OCI-LY7 (cell line): ENCODE results near the gene PLEK. TPM values are rescaled to one million over a fixed set of nuclear protein-coding genes. Genes with fewer than 3 reads are reported as not detected.

Experiments
- BruUV-seq: library from RNA; stranded (reverse); fragments of 400-500 nt; replicated peaks from 2 replicates; lab custom pipeline; 2021; lab: Mats Ljungman, UMichigan
- CTCF ChIA-PET: fragments of 300-600 bp; sonication (Branson Sonifier 250); formaldehyde crosslinking; loops from one replicate; lab custom pipeline; 2022; ENCODE audit warnings: antibody characterized with exemption; ENCODE audit not compliant: unreplicated experiment; lab: Charles Lee
- POLR2A ChIA-PET: fragments of 300-600 bp; sonication (Branson Sonifier 250); formaldehyde crosslinking; loops from one replicate; lab custom pipeline; 2022; ENCODE audit warnings: antibody characterized with exemption; lab: Charles Lee
- DNase-seq: peaks from one replicate; pipeline ENCODE4 v3.0.0-alpha.2; 2015; ENCODE audit warnings: low spot score
- H2AFZ ChIP-seq: fragments of 200-600 bp; sonication (generic), shearing (Covaris generic); 2 replicates; pipeline ENCODE4 v1.6.1; 2014; ENCODE audit warnings: mild to moderate bottlenecking, antibody characterized with exemption, low read length, moderate library complexity
- H3K27ac ChIP-seq: fragments of 200-600 bp; sonication (generic); 2 replicates; pipeline ENCODE4 v1.5.1; 2014; ENCODE audit warnings: mixed run types, low read depth, mild to moderate bottlenecking, moderate library complexity, low read length, inconsistent platforms; ENCODE audit not compliant: poor library complexity, severe bottlenecking
- H3K36me3 ChIP-seq: fragments of 200-600 bp; sonication (generic); 2 replicates; pipeline ENCODE4 v1.6.1; 2014; ENCODE audit warnings: mild to moderate bottlenecking, antibody characterized with exemption, low read length, moderate library complexity, mixed read lengths; ENCODE audit not compliant: insufficient read depth
- H3K4me1 ChIP-seq: fragments of 200-600 bp; sonication (generic); 2 replicates; pipeline ENCODE4 v1.5.1; 2014; ENCODE audit warnings: mild to moderate bottlenecking, low read length; ENCODE audit not compliant: insufficient read depth, poor library complexity, severe bottlenecking
- H3K4me2 ChIP-seq: fragments of 200-600 bp; sonication (generic); 2 replicates; pipeline ENCODE4 v1.6.1; 2014; ENCODE audit warnings: mild to moderate bottlenecking, low read length
- H3K4me3 ChIP-seq: fragments of 200-600 bp; sonication (generic); 2 replicates; pipeline ENCODE4 v1.5.1; 2014; ENCODE audit warnings: mild to moderate bottlenecking, low read depth, low read length; ENCODE audit not compliant: poor library complexity, severe bottlenecking
- H3K79me2 ChIP-seq: fragments of 200-600 bp; sonication (generic); 2 replicates; pipeline ENCODE4 v1.6.1; 2016; ENCODE audit warnings: low read depth, mild to moderate bottlenecking, low read length, moderate library complexity, mixed read lengths; ENCODE audit not compliant: insufficient read depth
- H3K9me2 ChIP-seq: fragments of 200-600 bp; sonication (generic); 2 replicates; pipeline ENCODE4 v1.6.1; 2016; ENCODE audit warnings: mild to moderate bottlenecking, low read length, mixed read lengths; ENCODE audit not compliant: insufficient read depth
- H3K9me3 ChIP-seq: fragments of 200-600 bp; sonication (generic); 2 replicates; pipeline ENCODE4 v1.6.1; 2014; ENCODE audit warnings: mild to moderate bottlenecking, mixed run types, low read length, mixed read lengths
- H4K20me1 ChIP-seq: fragments of 200-600 bp; sonication (generic); 2 replicates; pipeline ENCODE4 v1.6.1; 2014; ENCODE audit warnings: mild to moderate bottlenecking, antibody characterized with exemption, low read length, moderate library complexity, mixed read lengths; ENCODE audit not compliant: insufficient read depth
- EZH2phosphoT487 ChIP-seq: fragments of 200-600 bp; sonication (generic); IDR thresholded peaks from 2 replicates; pipeline ENCODE4 v1.6.1; 2018; ENCODE audit warnings: low read depth, borderline replicate concordance, mild to moderate bottlenecking, mixed run types, antibody characterized with exemption, low read length, moderate library complexity, mixed read lengths
- intact Hi-C: fragments of 100-400 bp; cut with micrococcal nuclease; formaldehyde crosslinking; loops from one replicate; pipeline ENCODE4 v1.10.0; 2022; ENCODE audit not compliant: unreplicated experiment
- total RNA-seq, 2 experiments: library from RNA; depleted of rRNA in 1 of 2; stranded (reverse); fragments of >200 nt in 1 of 2; shearing (Covaris generic) in 1 of 2; gene quantifications; 2 replicates each; pipeline ENCODE4 v1.2.3, GENCODE V29; 2014 to 2022
- TF ChIP-seq, protein P1 (sequence below): fragments of 200-600 bp; sonication (generic); conservative IDR thresholded peaks from 2 replicates; pipeline ENCODE4 v1.5.1; 2014; ENCODE audit warnings: mild to moderate bottlenecking, antibody characterized with exemption, low read length, moderate library complexity, mixed read lengths

The PLEK gene
- total RNA-seq, 2 experiments from 2014 or later = 20.8 to 80.6 TPM

DNA sequence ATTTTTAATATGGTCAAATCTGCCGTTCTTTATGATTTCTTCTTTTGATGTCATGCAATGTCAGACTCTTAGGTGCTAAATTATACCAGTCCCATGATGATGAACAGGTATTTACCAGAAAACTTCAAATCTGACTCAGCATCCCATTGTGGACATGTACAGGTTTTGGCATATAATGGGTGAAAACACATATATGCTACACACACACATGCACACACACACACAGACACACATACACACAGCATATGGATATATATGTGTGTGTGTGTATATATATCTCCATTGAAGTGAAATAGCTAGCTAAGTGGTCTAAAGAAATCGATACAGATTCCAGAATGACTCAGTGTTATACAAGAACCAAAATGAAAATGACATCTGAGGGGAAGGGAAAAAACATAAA, 7.4 kb downstream of the PLEK start:
- intact Hi-C loops = no loop called here
- Histone ChIP-seq H3K36me3 (peaks cover 51% of the 10 kb centered on the region), H3K27ac (no peak overlapping the region), H3K4me3 (no peak overlapping the region), H3K79me2 (peaks cover 80% of the 10 kb centered on the region; the same call in 1 of the 2 replicates), H4K20me1 (no peaks in the 10 kb centered on the region), H2AFZ (no peak overlapping the region), H3K9me2 (no peaks in the 10 kb centered on the region), H3K9me3 (peaks cover 18% of the 10 kb centered on the region), H3K4me2 (no peak overlapping the region), H3K4me1 (peaks cover 26% of the 10 kb centered on the region)
- POLR2A ChIA-PET = interaction anchor here (0.5 to 1.1 kb wide), 2 partner anchors 20 to 69 kb away, joined by 3 to 8 read pairs; no protein-coding TSS in a partner anchor
- TF ChIP-seq, protein P1, sequence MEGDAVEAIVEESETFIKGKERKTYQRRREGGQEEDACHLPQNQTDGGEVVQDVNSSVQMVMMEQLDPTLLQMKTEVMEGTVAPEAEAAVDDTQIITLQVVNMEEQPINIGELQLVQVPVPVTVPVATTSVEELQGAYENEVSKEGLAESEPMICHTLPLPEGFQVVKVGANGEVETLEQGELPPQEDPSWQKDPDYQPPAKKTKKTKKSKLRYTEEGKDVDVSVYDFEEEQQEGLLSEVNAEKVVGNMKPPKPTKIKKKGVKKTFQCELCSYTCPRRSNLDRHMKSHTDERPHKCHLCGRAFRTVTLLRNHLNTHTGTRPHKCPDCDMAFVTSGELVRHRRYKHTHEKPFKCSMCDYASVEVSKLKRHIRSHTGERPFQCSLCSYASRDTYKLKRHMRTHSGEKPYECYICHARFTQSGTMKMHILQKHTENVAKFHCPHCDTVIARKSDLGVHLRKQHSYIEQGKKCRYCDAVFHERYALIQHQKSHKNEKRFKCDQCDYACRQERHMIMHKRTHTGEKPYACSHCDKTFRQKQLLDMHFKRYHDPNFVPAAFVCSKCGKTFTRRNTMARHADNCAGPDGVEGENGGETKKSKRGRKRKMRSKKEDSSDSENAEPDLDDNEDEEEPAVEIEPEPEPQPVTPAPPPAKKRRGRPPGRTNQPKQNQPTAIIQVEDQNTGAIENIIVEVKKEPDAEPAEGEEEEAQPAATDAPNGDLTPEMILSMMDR = no peak
- no peak for TF ChIP-seq EZH2phosphoT487
- BruUV-seq = no TSS peak
- CTCF ChIA-PET = no interaction called here
- no peak for DNase-seq

DNA sequence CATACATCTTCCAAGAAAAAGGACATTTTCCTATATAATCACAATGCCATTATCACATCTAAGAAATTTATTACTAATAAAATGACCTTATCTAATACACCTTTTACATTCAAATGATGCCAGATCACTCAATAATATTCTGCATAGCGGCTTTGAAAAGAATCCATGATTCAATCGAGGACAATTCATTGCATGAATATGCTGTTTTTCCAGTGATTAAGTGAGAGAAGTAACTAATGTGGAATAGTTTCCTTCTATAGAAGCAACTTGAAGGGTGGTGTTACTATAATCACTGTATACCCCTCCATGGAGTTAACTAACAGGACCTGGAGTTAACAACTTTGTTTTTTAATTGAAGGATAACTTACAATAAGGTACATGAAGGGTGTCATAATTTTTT, 9.1 kb downstream of the PLEK start:
- Histone ChIP-seq H4K20me1 (no peaks in the 10 kb centered on the region), H3K4me2 (no peak overlapping the region), H3K36me3 (peaks cover 50% of the 10 kb centered on the region), H3K9me2 (no peaks in the 10 kb centered on the region), H3K27ac (no peak overlapping the region), H3K4me3 (no peak overlapping the region), H2AFZ (no peak overlapping the region), H3K4me1 (peaks cover 16% of the 10 kb centered on the region), H3K9me3 (peaks cover 8% of the 10 kb centered on the region), H3K79me2 (peaks cover 80% of the 10 kb centered on the region; the same call in 1 of the 2 replicates)
- ChIA-PET POLR2A (interaction anchor here (0.7 kb wide), 1 partner anchor 9 kb away, joined by 3 read pairs; the partner anchor contains the start of gene PLEK), CTCF (no interaction called here)
- BruUV-seq = no TSS peak
- no peak for DNase-seq
- intact Hi-C loops = no loop called here
- TF ChIP-seq EZH2phosphoT487 = no peak
- TF ChIP-seq, protein P1 = no peak

DNA sequence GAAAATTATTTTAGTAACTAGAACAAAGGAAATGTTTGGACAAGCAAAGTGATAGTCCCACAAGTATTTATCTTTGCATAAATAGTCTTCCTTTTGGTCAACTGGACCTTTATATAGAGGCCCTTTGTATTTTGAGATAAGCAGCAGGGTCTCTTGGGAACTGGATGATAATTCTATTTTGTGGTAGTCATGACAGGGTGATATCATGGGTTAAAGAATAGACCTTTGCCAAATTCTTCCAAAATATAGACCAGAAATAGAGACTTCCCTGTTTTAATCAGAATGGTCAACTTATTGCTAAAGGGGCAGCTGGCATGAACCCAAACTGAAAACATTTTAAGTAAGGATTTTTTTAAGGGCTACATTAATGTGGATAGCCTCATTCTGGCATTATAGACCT, 10.5 kb downstream of the PLEK start:
- POLR2A ChIA-PET = interaction anchor here (0.5 to 1.3 kb wide), 3 partner anchors 9 to 112 kb away, joined by 3 read pairs; no protein-coding TSS in a partner anchor
- no peak for DNase-seq
- Histone ChIP-seq H4K20me1 (no peaks in the 10 kb centered on the region), H3K4me3 (no peak overlapping the region), H3K36me3 (peaks cover 49% of the 10 kb centered on the region), H3K9me3 (no peaks in the 10 kb centered on the region), H3K9me2 (no peaks in the 10 kb centered on the region), H3K79me2 (peaks cover 72% of the 10 kb centered on the region; the same call in 1 of the 2 replicates), H2AFZ (no peak overlapping the region), H3K27ac (no peak overlapping the region), H3K4me2 (no peak overlapping the region), H3K4me1 (peaks cover 16% of the 10 kb centered on the region)
- CTCF ChIA-PET = no interaction called here
- no TSS peak for BruUV-seq
- intact Hi-C loops = no loop called here
- TF ChIP-seq, protein P1 = no peak
- TF ChIP-seq EZH2phosphoT487 = no peak
